HepG2 (cell line): Measurements from ENCODE around the gene TSC22D3. TPM values are rescaled to one million over a fixed set of nuclear protein-coding genes. Genes with fewer than 3 reads are reported as not detected.

Experiments used
- FOXO1 ChIP-seq: sonication (generic); formaldehyde crosslinking; IDR thresholded peaks from 2 replicates; pipeline ENCODE4 v1.4.0; 2020; ENCODE audit warnings: missing genetic modification reagents
- GABPA ChIP-seq, 2 experiments: IDR thresholded peaks; 2 replicates each; pipeline ENCODE4 v1.6.1; 2011 to 2016; ENCODE audit warnings: low read depth in 2 of 2, low read length in 1 of 2, missing biosample characterization in 1 of 2, missing genetic modification characterization in 1 of 2
- GATAD1 ChIP-seq: IDR thresholded peaks from 2 replicates; pipeline ENCODE4 v1.6.1; 2016; ENCODE audit warnings: missing genetic modification reagents, missing compliant biosample characterization
- MIXL1 ChIP-seq: IDR thresholded peaks from 2 replicates; pipeline ENCODE4 v1.6.1; 2016
- RERE ChIP-seq: IDR thresholded peaks from 2 replicates; pipeline ENCODE4 v1.6.1; 2016; ENCODE audit warnings: low read depth, missing genetic modification reagents, missing compliant biosample characterization
- WIZ ChIP-seq: sonication (generic); formaldehyde crosslinking; IDR thresholded peaks from 2 replicates; pipeline ENCODE4 v1.5.1; 2020; ENCODE audit warnings: mild to moderate bottlenecking, missing genetic modification reagents
- ZBTB40 ChIP-seq, 2 experiments: fragments of 450-650 bp in 1 of 2; sonication (generic) in 1 of 2; formaldehyde crosslinking in 1 of 2; IDR thresholded peaks; 2 replicates each; pipeline versions ENCODE4 v1.6.1 to v1.8.0; 2016 to 2022; ENCODE audit warnings: antibody characterized with exemption in 1 of 2, mild to moderate bottlenecking in 1 of 2, missing genetic modification reagents in 1 of 2
- ZNF556 ChIP-seq: sonication (generic); formaldehyde crosslinking; IDR thresholded peaks from 2 replicates; pipeline ENCODE4 v1.4.0; 2020; ENCODE audit warnings: mild to moderate bottlenecking, missing genetic modification reagents, borderline replicate concordance
- polyA plus RNA-seq, 8 experiments: library from polyadenylated mRNA; depleted of rRNA in 3 of 8; stranded (reverse) in 7 of 8; unstranded in 1 of 8; fragments of >200 nt; fragmentation: Illumina TruSeq in 4 of 8; extraction: Trizol in 4 of 8; gene quantifications; 2 replicates each; pipeline versions ENCODE4 v1.2.1 to v1.2.3, GENCODE V29; 2011 to 2016; ENCODE audit warnings: low read depth in 4 of 8, missing spikeins in 1 of 8, mixed read lengths in 1 of 8; ENCODE audit not compliant: insufficient read depth in 1 of 8
- total RNA-seq, 5 experiments: library from RNA; depleted of rRNA; stranded (reverse); fragments of >200 nt; fragmentation: Illumina TruSeq; extraction: Trizol; gene quantifications; 2 replicates each; pipeline ENCODE4 v1.2.3, GENCODE V29; 2016; ENCODE audit warnings: low read depth in 1 of 5

Gene TSC22D3
- total and polyA plus RNA-seq, 2 of the 13 experiments (the other 11 are each of a cell fraction or from before 2014, with no cell fraction given), result 0.82 to 1.5 TPM

GRCh38 chrX:107748506-107748905 lies 27.1 kb downstream of the TSC22D3 start (continued):
- no peak for TF ChIP-seq ZBTB40 (IDR thresholded peaks at IDR 0.05)
- TF ChIP-seq ZBTB40 (CRISPR knock-in tag; IDR thresholded peaks at IDR 0.05), result no peak
- no peak for TF ChIP-seq WIZ (CRISPR knock-in tag)
- no peak for TF ChIP-seq MIXL1
- no peak for TF ChIP-seq GATAD1 (CRISPR knock-in tag)
- TF ChIP-seq ZNF556 (CRISPR knock-in tag), result no peak
- no peak for TF ChIP-seq GABPA (IDR thresholded peaks at IDR 0.05; ENCODE audit: low read depth, low read length)
- no peak for TF ChIP-seq GABPA (CRISPR knock-in tag; IDR thresholded peaks at IDR 0.05; ENCODE audit: low read depth)
- TF ChIP-seq FOXO1 (CRISPR knock-in tag), result no peak
- TF ChIP-seq RERE, result no peak
- TF ChIP-seq, all 625 proteins: peak for 0
